IMR-90 (cell line): ENCODE data around the gene RALA. TPM values are rescaled to one million over a fixed set of nuclear protein-coding genes. Genes with fewer than 3 reads are reported as not detected.

Experiments
- ATAC-seq: fragments of 200-7000 bp; cut with Tn5 transposase; 2 replicates; pipeline ENCODE4 v1.9.1; 2020; ENCODE audit warnings: low read depth, mild to moderate bottlenecking, moderate library complexity
- BruUV-seq: library from RNA; stranded (reverse); fragments of 400-500 nt; replicated peaks from 2 replicates; lab custom pipeline; 2021; lab: Mats Ljungman, UMichigan
- CTCF ChIA-PET: fragments of 300-600 bp; formaldehyde crosslinking; extraction: SDS; loops from one replicate; lab custom pipeline; 2021; ENCODE audit warnings: antibody characterized with exemption; lab: Yijun Ruan, JAX
- POLR2A ChIA-PET: fragments of 300-600 bp; sonication (Branson Sonifier 250); formaldehyde crosslinking; loops from one replicate; lab custom pipeline; 2022; ENCODE audit warnings: antibody characterized with exemption; ENCODE audit not compliant: unreplicated experiment; lab: Charles Lee
- DNase-seq: peaks from one replicate; pipeline ENCODE4 v3.0.0; 2013
- H2AFZ ChIP-seq: replicated peaks from 2 replicates; pipeline ENCODE3; 2013; ENCODE audit warnings: low read length, mild to moderate bottlenecking; ENCODE audit not compliant: poor library complexity
- H2AK5ac ChIP-seq: 2 replicates; pipeline ENCODE4 v1.6.1; 2013; ENCODE audit warnings: low read depth, low read length, inconsistent platforms
- H2AK9ac ChIP-seq: replicated peaks from 2 replicates; pipeline ENCODE3; 2013; ENCODE audit warnings: mild to moderate bottlenecking, low read depth, low read length, moderate library complexity; ENCODE audit not compliant: poor library complexity
- H2BK120ac ChIP-seq: 2 replicates; pipeline ENCODE4 v1.6.1; 2013; ENCODE audit warnings: low read depth, low read length, inconsistent platforms
- H2BK15ac ChIP-seq: 3 replicates; pipeline ENCODE4 v1.6.1; 2013; ENCODE audit warnings: low read depth, low read length, inconsistent platforms
- H2BK20ac ChIP-seq: 2 replicates; pipeline ENCODE4 v1.6.1; 2013; ENCODE audit warnings: low read depth, mild to moderate bottlenecking, inconsistent platforms, low read length, moderate library complexity
- H2BK5ac ChIP-seq: 2 replicates; pipeline ENCODE4 v1.6.1; 2013; ENCODE audit warnings: mild to moderate bottlenecking, low read depth, low read length, inconsistent platforms; ENCODE audit not compliant: poor library complexity, severe bottlenecking
- H3K14ac ChIP-seq: replicated peaks from 2 replicates; pipeline ENCODE4 v1.6.1; 2013; ENCODE audit warnings: low read depth, low read length, inconsistent platforms
- H3K18ac ChIP-seq: 2 replicates; pipeline ENCODE4 v1.6.1; 2013; ENCODE audit warnings: low read depth, low read length, control low read depth
- H3K23ac ChIP-seq: 2 replicates; pipeline ENCODE4 v1.6.1; 2013; ENCODE audit warnings: low read depth, low read length, inconsistent platforms
- H3K27ac ChIP-seq: 2 replicates; pipeline ENCODE4 v1.5.1; 2013; ENCODE audit warnings: mild to moderate bottlenecking, control low read depth, low read length; ENCODE audit not compliant: insufficient read depth
- H3K27me3 ChIP-seq: 2 replicates; pipeline ENCODE4 v1.6.1; 2013; ENCODE audit warnings: low read length; ENCODE audit not compliant: control insufficient read depth, insufficient read depth
- H3K36me3 ChIP-seq: 2 replicates; pipeline ENCODE4 v1.6.1; 2013; ENCODE audit warnings: low read length, mixed read lengths; ENCODE audit not compliant: control insufficient read depth, insufficient read depth
- H3K4ac ChIP-seq: 2 replicates; pipeline ENCODE4 v1.6.1; 2013; ENCODE audit warnings: low read depth, low read length, inconsistent platforms
- H3K4me1 ChIP-seq: 2 replicates; pipeline ENCODE4 v1.6.1; 2013; ENCODE audit warnings: low read length, mixed read lengths; ENCODE audit not compliant: control insufficient read depth, insufficient read depth
- H3K4me2 ChIP-seq: 2 replicates; pipeline ENCODE4 v1.6.1; 2013; ENCODE audit warnings: low read depth, mild to moderate bottlenecking, control low read depth, low read length, moderate library complexity
- H3K4me3 ChIP-seq: 2 replicates; pipeline ENCODE4 v1.5.1; 2013; ENCODE audit warnings: low read depth, mild to moderate bottlenecking, control low read depth, low read length, moderate library complexity; ENCODE audit not compliant: insufficient read depth
- H3K56ac ChIP-seq: 2 replicates; pipeline ENCODE4 v1.6.1; 2013; ENCODE audit warnings: low read length, inconsistent platforms; ENCODE audit not compliant: insufficient read depth; ENCODE audit errors: extremely low read depth
- H3K79me1 ChIP-seq, 2 experiments: 2 replicates each; pipeline ENCODE4 v1.6.1; 2013; ENCODE audit warnings: low read length in 2 of 2, inconsistent platforms in 1 of 2, low read depth in 1 of 2
- H3K9ac ChIP-seq: 2 replicates; pipeline ENCODE4 v1.6.1; 2013; ENCODE audit warnings: low read depth, low read length, control low read depth
- H3K9me1 ChIP-seq: 2 replicates; pipeline ENCODE4 v1.6.1; 2013; ENCODE audit warnings: low read length, inconsistent platforms; ENCODE audit not compliant: insufficient read depth
- H3K9me3 ChIP-seq: 2 replicates; pipeline ENCODE4 v1.6.1; 2013; ENCODE audit warnings: low read length; ENCODE audit not compliant: control insufficient read depth, insufficient read depth
- H4K20me1 ChIP-seq: 2 replicates; pipeline ENCODE4 v1.6.1; 2013; ENCODE audit warnings: low read length, inconsistent platforms; ENCODE audit not compliant: insufficient read depth
- H4K5ac ChIP-seq: 2 replicates; pipeline ENCODE4 v1.6.1; 2013; ENCODE audit warnings: mild to moderate bottlenecking, low read depth, low read length, control low read depth
- H4K8ac ChIP-seq, 2 experiments: 2 replicates each; pipeline ENCODE4 v1.6.1; 2013; ENCODE audit warnings: low read depth in 2 of 2, low read length in 2 of 2, control low read depth in 1 of 2, inconsistent platforms in 1 of 2
- H4K91ac ChIP-seq: 2 replicates; pipeline ENCODE4 v1.6.1; 2013; ENCODE audit warnings: low read depth, low read length, inconsistent platforms; ENCODE audit not compliant: insufficient read depth
- USF2 ChIP-seq: fragments of 150-350 bp; IDR thresholded peaks from 2 replicates; pipeline ENCODE4 v1.6.1; 2017; ENCODE audit warnings: mild to moderate bottlenecking, antibody characterized with exemption, low read length, low read depth
- WGBS, 2 experiments: methylation state at CpG; one replicate each; pipeline versions ENCODE4 v1.1.5 to v1.1.7; 2013; ENCODE audit warnings: missing lambda C conversion rate in 2 of 2; ENCODE audit not compliant: insufficient read length in 1 of 2; ENCODE audit errors: extremely low coverage in 2 of 2; 5-methylcytosine and 5-hydroxymethylcytosine counted together
- dilution Hi-C: fragments of 300-500 bp; cut with HindIII; formaldehyde crosslinking; loops from one replicate; pipeline ENCODE4 v1.14.3; 2018; ENCODE audit warnings: low sequenced_read_pairs; ENCODE audit not compliant: unreplicated experiment
- in situ Hi-C: fragments of 300-500 bp; cut with MboI; formaldehyde crosslinking; loops from 3 replicates; pipeline ENCODE4 v1.14.3; 2019; ENCODE audit warnings: low sequenced_read_pairs, inconsistent platforms, mixed read lengths
- intact Hi-C: fragments of 100-400 bp; cut with micrococcal nuclease; formaldehyde crosslinking; loops from 2 replicates; pipeline ENCODE4 v1.10.0; 2022
- polyA plus RNA-seq, 3 experiments: library from polyadenylated mRNA; depleted of rRNA; stranded (reverse); fragments of >200 nt; gene quantifications; 2 replicates each; pipeline ENCODE4 v1.2.3, GENCODE V29; 2012; ENCODE audit warnings: low replicate concordance in 1 of 3
- total RNA-seq: library from RNA; depleted of rRNA; stranded (reverse); fragments of >200 nt; gene quantifications from 2 replicates; pipeline ENCODE4 v1.2.3, GENCODE V29; 2012
- TF ChIP-seq, protein P1 (sequence below): fragments of 150-350 bp; IDR thresholded peaks from 2 replicates; pipeline ENCODE4 v1.6.1; 2016; ENCODE audit warnings: low read depth, mild to moderate bottlenecking, low read length, moderate library complexity, borderline replicate concordance

The RALA gene
- total and polyA plus RNA-seq, 2 of the 4 experiments (the other 2 are of a cell fraction): 7.7 to 20.5 TPM

- TF ChIP-seq, protein P1, sequence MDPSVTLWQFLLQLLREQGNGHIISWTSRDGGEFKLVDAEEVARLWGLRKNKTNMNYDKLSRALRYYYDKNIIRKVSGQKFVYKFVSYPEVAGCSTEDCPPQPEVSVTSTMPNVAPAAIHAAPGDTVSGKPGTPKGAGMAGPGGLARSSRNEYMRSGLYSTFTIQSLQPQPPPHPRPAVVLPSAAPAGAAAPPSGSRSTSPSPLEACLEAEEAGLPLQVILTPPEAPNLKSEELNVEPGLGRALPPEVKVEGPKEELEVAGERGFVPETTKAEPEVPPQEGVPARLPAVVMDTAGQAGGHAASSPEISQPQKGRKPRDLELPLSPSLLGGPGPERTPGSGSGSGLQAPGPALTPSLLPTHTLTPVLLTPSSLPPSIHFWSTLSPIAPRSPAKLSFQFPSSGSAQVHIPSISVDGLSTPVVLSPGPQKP: no peak
- no peak for TF ChIP-seq USF2
- Histone ChIP-seq H3K4me1 (peaks cover 3% of the 10 kb centered on the region), H2BK20ac (no peak overlapping the region), H3K27me3 (no peaks in the 10 kb centered on the region), H4K5ac (no peak overlapping the region), H3K14ac (no peak overlapping the region), H3K56ac (no peak overlapping the region), H3K23ac (no peak overlapping the region), H3K4ac (no peak overlapping the region), H3K79me1 (peaks cover 38 to 82% of the 10 kb centered on the region in 2 experiments), H2BK15ac (no peak overlapping the region), H3K9me1 (no peaks in the 10 kb centered on the region), H4K91ac (no peak overlapping the region), H3K9me3 (no peaks in the 10 kb centered on the region), H2AK9ac (no peak overlapping the region), H2BK5ac (no peak overlapping the region), H4K8ac (no peak overlapping the region), H2BK120ac (no peak overlapping the region), H3K4me2 (no peak overlapping the region), H2AK5ac (no peak overlapping the region), H4K20me1 (peaks cover 27% of the 10 kb centered on the region; the same call in 1 of the 2 replicates), H3K36me3 (peaks cover 4% of the 10 kb centered on the region), H3K4me3 (no peak overlapping the region), H3K27ac (no peak overlapping the region), H2AFZ (no peak overlapping the region), H3K18ac (no peak overlapping the region), H3K9ac (no peak overlapping the region)
- CTCF ChIA-PET: no interaction called here
- intact Hi-C loops (no loop called here), in situ Hi-C loops (no loop called here), dilution Hi-C loops (no loop called here)
- no CpG with 5 or more reads among the region's 2 CpGs for WGBS, 2 experiments
- DNase-seq (no peak), ATAC-seq (no peak)
- BruUV-seq: no TSS peak
- POLR2A ChIA-PET: interaction anchor here (0.9 kb wide), 1 partner anchor 15 kb away, joined by 3 read pairs; no protein-coding TSS in a partner anchor
Observed at GRCh38 chr7:39666562-39666961, 43.2 kb downstream of the RALA start.
